ENCODE data around the gene STARD8.

Gene STARD8

DNA sequence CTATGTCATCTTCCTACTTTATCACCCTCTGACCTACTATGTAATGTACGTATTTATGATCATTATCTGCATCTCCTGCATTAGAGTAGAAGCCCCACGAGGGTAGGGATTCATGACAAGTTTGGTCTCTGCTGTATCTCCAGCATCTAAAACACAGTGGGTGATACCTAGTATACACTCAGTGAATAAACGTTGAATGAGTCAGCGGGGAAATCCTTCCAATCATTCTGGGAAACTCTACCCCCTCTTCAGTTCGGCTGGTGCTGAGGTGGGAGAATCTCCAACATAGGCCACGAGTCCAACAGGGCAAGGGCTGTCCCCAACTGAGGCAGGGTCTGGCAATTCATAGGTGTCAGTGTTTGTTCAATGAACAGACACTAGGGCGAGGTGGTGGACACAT, 106.9 kb downstream of the STARD8 start:
- no peak for DNase-seq

DNA sequence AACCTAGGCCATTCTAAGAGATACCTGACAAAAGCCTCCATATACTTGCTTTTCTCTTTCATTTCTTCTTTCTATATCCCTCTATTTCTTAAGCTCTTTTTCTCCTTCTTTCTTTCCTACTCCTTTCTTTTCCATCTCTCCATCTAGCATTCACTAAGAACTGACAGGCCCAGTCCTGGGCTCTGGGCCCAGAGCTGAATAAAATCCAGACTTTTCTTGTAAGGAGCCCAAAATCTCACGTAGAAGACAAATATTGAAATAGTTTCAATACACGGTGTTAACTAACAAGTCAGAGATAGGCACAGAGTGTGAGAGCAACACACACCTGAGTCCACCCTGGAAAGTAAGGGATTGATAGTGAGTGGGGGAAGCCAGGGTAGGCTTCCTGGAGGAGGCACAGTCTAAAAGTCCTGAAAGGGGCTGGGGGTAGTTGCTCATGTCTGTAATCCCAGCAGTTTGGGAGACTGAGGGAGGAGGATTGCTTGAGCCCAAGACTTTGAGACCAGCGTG, 108.2 kb downstream of the STARD8 start:
- DNase-seq, result no peak

DNA sequence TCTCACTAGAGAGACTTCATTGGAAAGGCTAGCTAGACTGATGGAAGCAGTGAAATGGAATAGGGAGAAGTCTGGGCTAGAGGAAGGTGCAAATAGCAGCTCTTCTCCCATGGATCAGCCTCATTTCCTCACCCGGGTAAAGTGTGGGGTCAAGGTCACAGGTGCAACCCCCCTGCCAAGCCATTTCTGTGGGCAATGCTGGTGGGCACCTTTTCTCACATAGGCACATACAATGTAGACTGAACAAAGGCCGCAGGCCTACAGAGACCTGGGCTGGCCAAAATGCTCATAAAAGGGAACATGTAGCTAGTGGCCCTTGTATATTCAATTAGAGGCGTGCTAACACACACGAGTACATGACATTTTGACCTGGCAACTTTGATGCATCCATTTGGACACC, 109.9 kb downstream of the STARD8 start:
- no peak for DNase-seq

DNA sequence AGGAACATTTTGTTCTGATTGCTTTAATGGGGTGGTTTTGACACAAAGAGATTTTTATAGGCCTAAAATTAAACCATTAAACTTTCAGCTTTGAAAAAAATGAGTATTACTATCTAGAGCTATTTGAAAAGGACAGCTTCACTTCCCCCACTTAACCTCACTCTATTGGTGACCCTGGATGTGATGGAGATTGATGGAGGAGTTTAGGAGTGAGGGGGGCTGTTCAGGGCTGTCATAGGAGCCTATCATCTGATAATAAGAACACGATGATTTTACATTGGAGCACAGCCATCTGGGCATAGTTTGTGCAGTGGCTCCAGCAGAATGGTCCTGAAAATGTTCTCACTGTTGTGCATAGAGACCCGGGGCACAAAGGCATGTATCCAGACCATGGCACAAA, 110.3 kb downstream of the STARD8 start:
- DNase-seq, result no peak

DNA sequence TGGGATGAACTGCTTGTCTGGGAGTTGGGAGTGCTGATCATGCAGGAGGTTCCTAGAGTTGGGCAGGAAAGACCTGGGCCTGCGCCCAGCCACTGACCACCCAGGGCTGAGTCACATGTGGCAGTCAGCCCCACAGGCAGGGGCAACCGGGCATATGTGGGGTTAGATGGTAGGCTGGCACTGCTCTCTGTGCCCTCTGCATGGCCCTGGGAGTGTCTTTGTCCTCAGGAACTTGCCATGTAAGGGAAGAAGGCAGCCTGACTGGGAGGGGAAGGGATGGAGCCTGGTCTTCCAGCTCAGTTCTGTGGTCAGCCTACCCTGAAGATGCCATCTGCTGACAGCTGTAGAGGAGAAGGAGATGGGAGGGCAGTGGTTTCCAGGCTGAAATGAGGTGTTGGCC, 111.2 kb downstream of the STARD8 start:
- no peak for DNase-seq

DNA sequence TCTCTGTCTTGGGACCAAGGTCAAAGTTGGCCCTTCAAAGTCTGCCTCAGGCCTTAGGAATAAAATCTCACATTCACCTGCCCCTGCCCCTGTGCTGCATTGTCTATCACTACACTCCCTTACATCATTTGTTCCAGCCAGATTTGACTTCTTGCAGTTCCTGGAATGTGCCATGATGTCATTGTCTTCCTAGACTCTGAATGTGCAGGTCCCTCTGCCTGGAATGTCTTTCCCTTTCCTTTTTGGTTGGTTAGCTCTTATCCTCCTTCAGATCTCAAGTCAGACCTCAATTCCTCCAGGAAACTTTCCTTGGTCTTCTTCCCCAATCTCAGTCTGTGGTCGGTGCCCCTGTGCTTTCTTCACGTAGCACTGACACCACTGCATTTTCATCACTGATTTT, 113.6 kb downstream of the STARD8 start:
- no peak for DNase-seq

DNA sequence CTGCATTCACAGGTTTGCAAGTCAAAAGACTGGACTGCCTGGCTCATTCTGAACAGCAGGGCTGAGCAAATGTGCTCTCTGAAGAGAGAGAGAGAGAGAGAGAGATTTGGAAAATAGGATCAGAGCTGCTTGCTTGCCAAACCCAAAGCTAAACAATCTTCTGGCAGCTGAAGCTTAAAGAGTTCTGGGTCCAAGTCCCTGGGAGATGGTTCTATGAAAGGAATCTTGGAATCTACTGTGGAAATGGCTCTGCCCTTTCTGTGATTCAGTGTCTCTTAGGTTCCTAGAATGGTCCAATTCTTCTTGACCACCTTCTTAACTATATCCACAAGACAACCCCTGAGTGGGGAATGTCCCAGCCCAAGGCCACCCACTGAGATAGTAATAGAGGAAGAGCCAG, 115.3 kb downstream of the STARD8 start:
- DNase-seq, result no peak

DNA sequence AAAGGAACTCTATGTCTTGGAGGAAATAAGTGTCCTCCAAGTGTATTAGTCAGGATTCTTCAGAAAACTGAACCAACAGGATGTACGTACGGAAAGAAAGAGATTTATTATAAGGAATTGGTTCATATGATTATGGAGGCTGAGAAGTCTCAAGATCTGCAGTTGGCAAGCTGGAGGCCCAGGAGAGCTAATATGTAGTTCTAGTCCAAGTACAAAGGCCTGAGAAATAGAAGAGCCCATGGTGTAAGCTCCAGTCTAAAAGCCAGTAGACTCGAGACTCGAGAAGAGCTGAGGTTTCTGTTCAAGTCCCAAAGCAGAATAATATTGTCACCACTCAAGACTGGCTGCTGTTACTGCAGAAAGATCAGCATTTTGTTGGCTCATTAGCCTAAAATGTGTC, 116.0 kb downstream of the STARD8 start:
- DNase-seq, result no peak
